Left renal cortex interstitium (tissue), 4 donors: ENCODE results near the gene EEF2K. TPM values are rescaled to one million over a fixed set of nuclear protein-coding genes. Genes with fewer than 3 reads are reported as not detected.
A peak's percentile ranks its signal among the peaks of the same experiment; 100 is the strongest.
"Not testable (repeated sequence)": the region's sequence is repeated elsewhere in the genome, so short reads cannot be mapped to it uniquely, and the experiment has no call there.

ENCODE experiments used
- DNase-seq, 4 donors: peaks; one replicate each; pipeline ENCODE4 v3.0.0-alpha.2; 2013; ENCODE audit warnings: low read depth in 4 of 4, low spot score in 2 of 4, missing footprints in 1 of 4
- polyA plus RNA-seq, 4 donors: library from polyadenylated mRNA; unstranded; fragments of 120-200 nt; gene quantifications; one replicate each; pipeline ENCODE4 v1.2.1, GENCODE V29; 2013; ENCODE audit not compliant: insufficient read length in 4 of 4

The EEF2K gene
- polyA plus RNA-seq, 4 donors: 10.5 to 15.2 (median 12.6) TPM

DNA sequence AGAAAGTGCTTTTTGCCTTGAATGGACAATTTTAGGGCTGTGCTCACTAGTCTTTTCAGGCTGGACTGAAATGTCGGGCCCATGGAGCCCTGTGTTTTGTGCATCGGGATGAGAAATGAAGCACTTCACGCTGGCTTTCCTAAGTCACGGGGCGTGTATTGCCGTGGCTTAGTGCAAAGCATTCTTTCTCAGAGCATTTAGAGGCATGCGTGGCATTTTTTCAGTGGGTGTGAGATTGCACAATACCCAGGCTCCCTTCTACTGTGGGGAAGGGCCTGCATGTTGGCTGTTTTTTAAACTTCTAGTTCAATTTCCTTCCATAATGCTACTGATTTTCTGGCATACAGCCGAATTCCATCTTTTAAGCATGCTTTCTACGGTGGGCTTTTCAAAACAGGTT is 78.6 kb downstream of the EEF2K start:
- no peak for DNase-seq

DNA sequence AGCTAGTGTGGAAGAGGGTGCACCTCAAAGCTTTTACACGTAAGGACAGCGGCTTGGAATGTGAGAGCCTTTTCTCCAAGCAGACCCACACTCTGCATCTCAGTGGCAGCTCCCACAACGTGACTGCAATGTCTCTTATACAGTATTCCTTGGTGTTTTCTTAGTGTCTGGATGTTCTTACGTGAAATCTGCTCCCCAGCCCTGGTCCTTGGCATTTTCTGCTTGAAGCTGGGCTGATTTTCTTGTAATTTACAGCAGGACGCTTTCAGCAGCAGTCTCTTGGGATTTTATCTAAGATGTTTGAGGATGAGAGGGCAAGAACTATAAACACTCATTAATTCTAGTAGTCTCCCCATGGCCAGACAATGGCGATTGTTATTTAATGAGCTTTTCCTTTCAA is 79.0 kb downstream of the EEF2K start:
- no peak for DNase-seq

DNA sequence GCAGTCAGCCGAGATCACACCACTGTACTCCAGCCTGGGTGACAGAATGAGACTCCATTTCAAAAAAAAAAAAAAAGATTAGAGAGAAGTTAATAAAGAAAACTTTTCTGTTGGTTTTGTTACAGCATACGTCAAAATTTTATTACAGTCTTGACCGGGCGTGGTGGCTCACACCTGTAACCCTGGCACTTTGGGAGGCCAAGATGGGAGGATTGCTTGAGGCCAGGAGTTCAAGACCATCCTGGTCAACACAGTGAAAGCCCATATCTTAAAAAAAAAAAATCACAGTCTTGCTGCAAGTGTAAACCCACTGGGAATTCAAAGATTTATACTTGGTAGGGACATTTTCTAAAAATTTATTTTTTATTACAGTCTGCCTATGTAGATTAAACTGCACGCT is 84.9 kb downstream of the EEF2K start:
- no peak for DNase-seq

DNA sequence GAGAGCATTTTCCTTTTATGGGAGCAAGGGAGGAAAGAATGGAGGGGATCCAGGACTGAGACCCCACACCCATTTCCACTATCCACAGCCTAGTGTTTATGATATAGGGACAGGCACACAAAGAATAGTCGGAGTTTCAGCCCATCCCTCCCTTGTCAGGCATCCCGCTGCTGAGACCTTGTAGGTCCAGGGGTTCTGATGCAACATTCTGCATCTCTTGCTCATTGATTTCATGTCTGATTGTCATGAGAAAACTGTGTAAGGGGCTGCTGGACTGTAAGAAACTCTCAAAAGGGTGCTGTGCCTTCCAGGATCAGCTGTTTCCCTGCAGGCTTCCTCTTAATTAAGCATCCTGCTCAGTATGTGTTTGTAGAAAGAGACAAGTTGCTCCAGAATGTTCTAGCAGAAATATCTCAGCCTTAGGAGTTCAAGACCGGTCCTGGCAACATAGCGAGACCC is 85.8 kb downstream of the EEF2K start:
- DNase-seq: no peak

DNA sequence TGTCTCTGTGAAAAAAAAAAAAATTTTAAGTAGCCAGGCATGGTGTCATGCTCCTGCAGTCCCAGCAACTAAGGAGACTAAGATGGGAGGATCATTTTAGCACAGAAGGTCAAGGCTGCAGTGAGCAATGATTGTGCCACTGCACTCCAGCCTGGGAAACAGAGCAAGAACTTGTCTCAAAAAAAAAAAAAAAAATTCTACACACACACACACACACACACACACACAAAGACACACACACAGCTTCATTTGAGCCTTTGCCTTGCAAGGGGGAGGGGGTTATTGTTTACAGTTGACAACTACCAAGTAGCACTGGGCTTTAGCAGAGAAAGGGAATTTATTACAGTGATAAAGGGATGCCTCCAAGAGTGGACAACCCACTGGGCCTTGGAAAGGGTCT is 86.2 kb downstream of the EEF2K start:
- DNase-seq: no peak

DNA sequence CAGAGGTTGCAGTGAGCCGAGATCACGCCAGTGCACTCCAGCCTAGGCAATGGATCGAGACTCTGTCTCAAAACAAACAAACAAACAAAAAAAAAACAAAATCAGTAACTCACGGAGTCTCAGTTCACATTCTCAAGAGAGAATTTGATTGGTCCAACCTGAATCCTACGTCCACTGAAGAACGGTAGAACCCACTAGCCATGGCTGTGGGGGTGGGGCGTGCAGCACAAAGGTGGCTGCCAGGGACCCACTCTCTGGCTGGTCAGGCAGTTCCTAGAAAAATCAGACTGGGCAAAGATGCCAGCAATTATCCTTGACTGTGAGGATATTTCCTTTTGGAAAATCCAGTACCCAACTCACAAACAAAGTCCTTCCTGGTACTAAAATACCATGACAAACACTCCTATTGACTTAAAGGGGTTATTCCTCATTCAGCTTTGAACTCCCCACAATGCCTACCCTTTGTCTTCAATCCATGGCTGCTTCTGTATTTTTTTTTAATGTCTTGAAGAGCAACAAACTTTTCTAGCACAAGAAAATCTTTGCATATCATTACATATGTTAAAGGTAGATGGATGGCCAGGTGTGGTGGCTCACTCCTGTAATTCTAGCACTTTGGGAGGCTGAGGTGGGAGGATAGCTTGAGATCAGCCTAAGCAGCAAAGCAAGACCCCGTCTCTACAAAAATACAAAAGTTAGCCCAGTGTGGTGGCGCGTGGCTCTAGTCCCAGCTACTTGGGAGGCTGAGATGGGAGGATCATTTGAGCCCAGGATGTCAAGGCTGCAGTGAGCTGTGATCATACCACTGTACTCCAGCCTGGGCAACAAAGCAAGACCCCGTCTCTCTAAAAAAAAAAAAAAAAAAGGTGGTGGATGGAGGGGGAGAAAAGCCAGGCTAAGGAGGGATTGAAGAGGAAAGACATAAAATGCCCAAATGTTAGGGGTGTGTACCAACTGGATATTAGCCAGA is 87.3 kb downstream of the EEF2K start:
- DNase-seq: no peak

DNA sequence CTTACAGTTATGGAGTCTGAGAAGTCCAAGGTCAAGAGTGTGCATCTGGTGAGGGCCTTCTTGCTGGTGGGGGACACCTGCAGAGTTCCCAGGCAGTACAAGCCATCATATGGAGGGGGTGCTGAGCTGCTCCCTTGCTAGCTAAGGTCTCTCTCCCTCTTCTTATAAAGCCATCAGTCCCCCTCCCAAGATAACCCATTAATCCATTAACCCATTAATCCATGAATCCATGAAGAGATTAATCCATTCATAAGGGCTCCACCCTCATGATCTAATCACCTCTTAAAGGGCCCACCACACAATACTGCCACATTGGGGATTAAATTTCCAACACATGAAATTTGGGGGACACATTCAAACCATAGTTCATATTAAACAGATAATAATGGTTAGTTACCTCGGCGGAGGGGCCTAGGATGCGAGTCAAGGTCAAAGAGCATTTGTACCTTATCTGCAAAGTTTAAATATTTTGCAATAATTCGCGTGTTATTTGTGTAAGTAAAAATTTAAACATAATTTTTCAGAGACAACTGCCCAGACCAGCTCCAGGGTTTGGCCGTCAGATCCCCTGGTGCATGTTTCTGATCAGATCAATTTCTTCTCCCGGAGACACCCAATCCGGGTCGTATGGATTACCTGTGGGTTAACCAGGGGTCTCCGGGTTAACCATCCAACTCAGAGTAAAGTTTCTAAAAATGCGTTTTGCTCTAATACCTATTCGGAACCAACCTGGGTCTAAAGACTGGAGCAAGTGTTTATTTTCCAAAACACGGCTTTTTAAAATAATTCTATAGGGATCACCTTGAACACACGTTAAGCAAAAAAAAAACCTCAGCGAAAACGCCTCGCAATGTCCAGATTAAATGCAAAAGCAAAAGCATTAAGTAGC is 90.4 kb downstream of the EEF2K start:
- DNase-seq: peak in 1 of 4 donors; percentile 1

DNA sequence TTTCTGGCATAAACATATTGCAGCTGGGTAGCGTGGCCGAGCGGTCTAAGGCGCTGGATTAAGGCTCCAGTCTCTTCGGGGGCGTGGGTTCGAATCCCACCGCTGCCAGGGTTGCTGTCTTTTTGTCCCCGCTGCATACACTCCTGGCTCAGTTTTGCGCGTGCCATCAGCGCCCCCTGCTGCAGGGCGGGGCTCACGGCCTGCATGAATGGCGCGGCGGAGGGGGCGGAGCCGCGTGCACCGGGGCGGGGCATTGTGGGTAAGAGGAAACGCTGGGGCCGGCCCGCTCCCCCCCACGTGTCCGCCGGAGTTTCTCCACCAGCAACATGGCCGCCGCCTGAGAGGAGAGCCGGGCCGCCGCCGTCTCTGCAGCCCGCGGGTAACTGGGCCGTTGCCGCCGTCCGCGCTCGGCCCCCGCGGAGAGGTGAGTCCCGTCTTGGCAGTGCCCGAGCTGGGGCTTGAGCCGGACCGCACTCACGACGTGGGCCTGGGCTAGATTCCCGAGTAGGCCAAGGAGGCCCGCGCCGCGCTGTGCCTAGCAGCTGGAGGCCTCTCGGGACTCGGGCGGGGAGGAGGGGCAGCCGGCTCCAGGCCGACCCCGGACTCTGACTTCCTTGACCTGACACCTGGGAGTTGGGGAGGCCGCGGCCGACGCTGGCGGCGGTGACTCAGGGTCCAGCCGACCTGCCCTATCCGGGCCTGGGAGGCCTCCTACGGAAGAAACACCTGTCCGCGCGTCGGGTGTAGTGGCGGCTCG is 91.2 kb downstream of the EEF2K start, which contains the start of gene POLR3E:
Gene POLR3E, plus strand, starts transcription at position 296 of the 757 bp plus-strand sequence. CDS start 5,560 bp downstream, outside the sequence.
- peak; percentile 96 to 99 (median 98) for DNase-seq

DNA sequence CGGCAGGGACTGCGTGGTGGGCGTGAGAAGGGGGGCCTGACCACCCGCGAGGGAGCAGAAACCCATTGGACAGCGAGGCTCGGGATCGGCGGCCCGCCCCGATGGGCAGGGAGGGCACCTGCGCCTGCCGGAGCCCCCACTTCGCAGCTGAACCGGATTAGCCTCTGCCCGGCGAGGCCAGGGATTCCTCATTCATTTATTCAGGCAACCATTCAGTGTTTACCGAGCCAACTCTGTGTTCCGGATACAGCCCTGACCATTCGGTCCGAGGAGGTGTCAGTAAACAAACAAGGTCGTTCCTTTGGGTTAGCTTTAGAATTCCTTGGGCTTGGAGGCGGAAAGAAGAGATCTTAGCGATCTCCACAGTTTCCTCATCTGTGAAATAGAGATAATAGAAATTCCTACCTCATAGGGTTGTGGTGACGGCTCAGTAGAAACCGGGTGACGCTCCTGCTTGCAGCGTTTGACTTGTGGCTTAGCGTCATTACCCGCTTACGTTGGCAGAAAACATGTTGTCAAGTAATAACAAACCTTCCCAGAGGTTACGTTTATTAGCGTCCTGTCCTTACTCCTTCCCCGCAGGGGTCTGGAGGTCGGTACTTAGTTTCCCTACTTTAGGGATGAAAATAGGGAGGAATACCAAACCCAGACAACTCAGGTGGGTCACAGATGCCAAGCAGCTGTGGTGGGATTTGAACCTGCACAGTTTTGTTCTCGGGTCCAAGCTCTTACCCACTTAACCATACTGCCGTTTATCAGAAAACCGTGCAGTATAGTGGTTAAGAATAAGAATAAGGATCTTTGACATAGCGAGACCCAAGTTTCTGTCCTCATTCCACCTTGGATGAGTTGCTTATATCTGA is 92.0 kb downstream of the EEF2K start:
- DNase-seq: peak; percentile 75 to 84 (median 76)

DNA sequence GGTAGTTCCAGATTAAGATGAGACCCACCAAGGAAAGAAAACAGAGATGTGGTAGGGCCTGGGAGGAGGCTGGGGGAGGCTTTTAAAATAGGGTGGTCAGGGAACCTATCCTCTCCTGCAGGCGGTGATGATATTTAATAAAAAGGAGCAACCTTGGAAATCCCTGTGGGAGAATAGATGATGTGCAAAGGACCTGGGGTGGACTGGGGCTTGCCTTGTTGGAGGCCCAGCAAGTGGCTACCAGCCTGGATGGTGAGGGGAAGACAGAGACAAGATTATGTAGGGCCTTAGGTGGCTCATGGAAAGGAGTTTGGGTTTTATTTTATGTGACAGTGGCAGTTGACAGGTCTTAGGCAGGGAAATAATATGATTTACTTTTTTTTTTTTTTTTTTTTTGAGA is 93.0 kb downstream of the EEF2K start:
- DNase-seq: no peak

DNA sequence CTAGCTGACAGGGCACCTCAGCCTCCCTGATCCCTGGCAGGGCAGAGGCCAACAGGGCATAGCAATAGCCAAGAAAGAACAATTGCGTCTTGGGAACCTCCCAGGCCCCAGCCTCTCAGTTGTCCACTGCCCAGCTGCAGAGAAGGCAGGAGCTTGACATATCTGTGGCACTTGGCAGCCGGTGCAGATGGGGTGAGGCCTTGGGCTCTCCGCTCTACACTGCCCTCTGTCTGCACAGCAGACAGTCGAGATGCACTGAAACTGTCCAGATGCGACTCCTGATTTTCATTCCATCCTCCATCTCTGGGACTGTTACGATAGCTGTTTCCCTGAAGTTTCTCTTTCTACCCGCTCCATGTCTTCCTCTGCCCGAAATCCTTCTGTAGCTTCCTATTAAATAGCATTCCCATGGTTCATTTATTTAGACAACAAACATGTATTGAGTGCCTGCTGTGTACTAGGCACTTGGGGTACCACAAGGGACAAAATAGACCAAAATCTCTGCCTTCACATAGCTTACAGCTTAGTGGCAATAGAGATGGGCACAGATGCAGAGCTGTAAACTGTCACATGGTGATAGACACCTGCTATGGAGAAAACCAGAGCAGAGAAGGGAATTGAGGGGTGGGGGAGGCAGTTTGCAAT is 94.5 kb downstream of the EEF2K start:
- no peak for DNase-seq

DNA sequence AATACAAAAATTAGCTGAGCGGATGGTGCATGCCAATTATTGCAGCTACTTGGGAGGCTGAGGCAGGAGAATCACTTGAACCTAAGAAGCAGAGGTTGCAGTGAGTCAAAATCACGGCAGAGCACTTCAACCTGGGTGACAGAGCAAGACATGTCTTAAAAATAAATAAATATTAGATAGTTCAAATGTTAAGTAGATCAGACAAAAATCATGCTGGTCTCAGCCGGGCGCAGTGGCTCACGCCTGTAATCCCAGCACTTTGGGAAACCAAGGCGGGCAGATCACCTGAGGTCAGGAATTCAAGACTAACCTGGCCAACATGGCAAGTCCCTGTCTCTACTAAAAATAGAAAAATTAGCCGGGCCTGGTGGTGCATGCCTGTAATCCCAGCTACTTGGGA is 95.3 kb downstream of the EEF2K start:
- DNase-seq: not testable (repeated sequence)

DNA sequence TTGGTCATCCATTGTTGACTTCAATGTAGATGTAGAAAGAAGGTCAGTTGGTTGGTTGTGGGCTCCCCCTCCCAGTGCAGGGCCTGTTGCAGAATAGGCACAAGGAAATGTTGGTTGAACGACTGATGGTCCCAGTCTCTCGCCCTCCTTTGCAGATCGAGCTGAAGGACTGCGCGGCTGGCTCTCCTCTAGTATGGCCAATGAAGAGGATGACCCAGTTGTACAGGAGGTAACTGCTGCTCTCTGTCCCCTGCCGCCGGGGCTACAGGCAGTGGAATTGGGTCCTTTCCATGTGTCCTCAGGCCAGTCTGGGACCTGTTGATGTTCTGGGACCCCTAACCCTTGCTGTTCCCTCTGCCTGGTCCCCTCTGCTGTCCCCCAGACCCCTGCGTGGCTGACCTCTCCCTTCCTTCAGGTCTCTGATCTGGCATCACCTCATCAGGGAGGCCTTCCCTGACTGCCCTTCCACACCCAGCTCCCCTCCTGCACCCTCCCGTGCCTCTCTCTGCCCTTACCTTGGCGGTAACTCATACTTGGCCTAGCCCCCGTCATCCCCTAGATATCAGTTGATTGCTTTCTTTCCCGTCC is 96.8 kb downstream of the EEF2K start:
- no peak for DNase-seq

DNA sequence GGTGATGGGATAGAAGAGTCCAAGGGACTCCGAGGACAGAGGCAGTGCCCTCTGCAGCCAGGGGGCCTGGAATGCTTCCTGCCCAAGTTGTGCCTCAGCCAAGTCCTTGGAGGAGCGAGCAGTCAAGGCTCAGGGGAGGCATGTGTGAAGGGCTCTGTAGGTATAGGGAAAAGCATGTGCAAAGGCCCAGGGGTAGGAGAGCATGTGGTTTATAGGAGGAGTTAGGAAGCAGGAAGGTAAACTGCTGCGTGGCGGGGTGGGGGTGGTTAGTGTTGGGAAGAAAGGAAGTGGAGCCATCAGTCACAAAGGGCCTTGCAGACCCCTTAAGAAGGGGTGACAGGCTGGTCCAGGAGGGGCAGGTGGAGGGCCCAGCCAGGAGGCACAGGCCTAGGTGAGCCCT is 98.3 kb downstream of the EEF2K start:
- DNase-seq: no peak

DNA sequence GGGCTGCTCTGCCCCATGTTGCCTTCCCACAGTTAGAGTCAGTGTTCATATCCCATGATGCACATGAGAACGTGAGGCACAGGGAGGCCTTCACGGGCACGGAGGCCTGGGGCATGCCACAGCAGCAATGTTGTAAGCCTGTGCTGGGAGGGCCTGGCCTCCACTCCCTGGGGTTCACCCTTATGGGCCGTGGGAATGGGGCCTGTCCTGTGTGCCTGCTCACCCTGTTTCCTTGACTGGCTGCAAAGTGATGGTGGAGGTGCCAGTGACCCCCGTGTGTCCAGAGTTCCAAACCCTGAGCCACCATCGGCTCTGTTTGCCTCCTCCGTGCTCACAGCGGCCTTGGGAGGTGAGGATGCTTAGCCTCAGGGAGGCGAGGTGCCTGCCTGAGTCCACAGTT is 100.7 kb downstream of the EEF2K start:
- no peak for DNase-seq

DNA sequence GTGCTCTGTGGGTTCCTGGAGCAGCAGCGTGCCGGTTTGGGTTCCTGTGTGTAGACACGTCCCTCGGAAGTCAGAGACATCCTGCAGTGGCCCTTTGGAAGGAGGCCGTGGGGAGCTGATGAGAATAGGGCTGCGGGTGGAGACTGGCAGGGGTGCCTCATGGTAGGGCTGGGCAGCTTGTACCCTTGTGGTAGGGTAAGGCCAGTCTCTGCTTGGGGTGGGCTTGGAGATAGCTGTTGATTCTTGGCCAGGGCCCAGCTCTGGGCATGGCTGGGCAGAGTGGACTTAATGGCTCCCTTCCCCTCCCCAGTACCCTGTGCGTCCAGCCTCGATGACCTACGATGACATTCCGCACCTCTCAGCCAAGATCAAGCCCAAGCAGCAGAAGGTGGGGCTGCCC is 101.8 kb downstream of the EEF2K start:
- DNase-seq: no peak

DNA sequence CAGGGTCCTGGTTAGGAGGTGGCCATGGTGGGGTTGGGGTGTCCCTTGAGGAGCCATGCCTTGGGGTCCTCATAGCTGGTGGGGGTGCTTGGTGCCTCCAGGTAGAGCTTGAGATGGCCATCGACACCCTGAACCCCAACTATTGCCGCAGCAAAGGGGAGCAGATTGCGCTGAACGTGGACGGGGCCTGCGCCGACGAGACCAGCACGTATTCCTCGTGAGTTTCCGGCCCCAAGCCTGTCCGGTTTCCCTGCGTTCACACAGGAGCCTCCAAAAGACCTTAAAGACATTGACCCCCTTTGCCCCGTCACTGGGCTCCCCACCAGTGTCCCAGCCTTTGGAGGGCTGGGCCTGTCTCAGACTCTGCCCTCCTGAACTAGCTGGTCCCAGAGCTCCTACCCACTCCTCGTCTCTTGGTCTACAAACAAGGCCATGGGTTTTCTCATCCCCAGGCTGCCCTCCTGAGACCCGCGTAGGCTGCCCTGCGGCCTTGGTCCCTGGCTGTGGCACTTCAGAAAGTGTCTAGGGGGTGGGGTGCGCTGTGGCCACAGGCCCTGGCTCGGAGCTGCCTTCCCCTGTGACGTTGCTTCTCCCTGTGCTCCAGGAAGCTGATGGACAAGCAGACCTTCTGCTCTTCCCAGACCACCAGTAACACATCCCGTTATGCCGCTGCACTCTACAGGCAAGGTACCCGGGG is 102.9 kb downstream of the EEF2K start:
- DNase-seq: no peak

DNA sequence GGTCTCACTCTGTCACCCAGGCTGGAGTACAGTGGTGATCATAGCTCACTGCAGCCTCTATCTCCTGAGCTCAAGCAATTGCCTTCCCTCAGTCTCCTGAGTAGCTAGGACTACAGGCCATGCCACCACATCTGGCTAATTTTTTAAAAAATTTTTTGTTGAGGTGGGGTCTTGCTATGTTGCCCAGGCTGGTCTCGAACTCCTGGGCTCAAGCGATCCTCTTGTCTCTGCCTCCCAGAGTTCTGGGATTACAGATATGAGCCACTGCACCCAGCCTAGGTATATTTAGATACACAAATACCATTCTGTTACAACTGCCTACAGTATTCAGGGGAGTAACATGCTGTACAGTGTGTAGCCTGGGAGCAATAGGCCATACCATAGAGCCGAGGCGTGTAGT is 105.4 kb downstream of the EEF2K start:
- no peak for DNase-seq
